ENCODE results near the gene NUP93. TPM values are rescaled to one million over a fixed set of nuclear protein-coding genes. Genes with fewer than 3 reads are reported as not detected.
"Not testable (repeated sequence)": the region's sequence is repeated elsewhere in the genome, so short reads cannot be mapped to it uniquely, and the experiment has no call there.

NUP93 gene
- total RNA-seq, 1 experiment from 2014 or later, result 102 TPM

DNA sequence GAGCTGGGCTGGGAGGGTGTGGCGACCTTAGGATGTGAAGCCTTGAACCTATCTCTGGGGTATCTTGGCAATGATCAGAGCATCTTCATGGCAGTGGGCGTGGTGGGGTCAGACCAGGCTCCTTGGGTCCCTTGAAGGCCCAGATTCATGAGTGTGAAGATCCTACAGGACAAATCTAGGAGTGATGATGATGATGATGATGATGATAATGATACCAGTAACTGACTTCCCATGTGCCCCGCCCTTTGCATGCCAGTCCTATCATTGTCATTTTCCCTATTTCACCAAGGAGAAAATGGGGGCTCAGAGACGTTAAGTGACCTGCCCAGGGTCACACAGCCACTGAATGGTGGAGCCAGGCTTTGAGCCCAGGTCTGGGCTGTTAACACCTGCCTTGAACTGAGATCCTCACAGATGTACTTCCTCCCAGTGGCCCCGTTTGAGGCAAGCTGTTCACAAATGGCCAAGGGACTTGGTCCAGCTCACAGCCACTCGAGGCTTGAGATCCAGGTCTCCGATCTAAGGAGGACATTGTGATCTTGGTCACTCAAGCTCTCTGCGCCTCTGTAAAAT lies 148.4 kb downstream of the NUP93 start:
- Histone ChIP-seq H3K4me1 (replicated peaks) (no peaks in the 10 kb centered on the region), H3K9me3 (replicated peaks) (no peaks in the 10 kb centered on the region), H3K36me3 (no peaks in the 10 kb centered on the region)

DNA sequence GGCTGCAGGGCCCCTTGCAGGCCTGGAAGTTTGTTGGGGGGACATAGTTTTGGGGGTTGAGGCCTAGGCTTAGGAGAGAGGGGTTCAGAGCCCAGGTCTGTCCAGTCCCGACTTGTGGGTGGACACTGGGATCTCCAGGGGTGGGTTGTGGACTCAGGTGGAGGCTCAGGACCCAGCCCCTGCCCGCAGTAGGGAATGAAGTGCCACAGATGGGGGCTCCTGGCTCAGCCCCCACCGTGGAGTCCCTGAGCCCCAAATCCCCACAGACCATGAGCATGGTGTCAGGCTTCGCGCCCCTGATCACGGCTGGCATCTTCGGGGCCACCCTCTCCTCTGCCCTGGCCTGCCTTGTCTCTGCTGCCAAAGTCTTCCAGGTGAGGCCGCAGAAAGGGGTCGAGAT lies 149.3 kb downstream of the NUP93 start:
- H3K4me1 ChIP-seq (replicated peaks), result no peaks in the 10 kb centered on the region
- H3K27ac ChIP-seq, result no peak overlapping the region
- no peak overlapping the region for H3K4me3 ChIP-seq
- no peak for DNase-seq (ENCODE audit: low read depth in 1 of 2, low spot score in 2 of 2)
- H3K9me3 ChIP-seq (replicated peaks), result no peaks in the 10 kb centered on the region
- H3K27me3 ChIP-seq (replicated peaks), result no peaks in the 10 kb centered on the region
- no peaks in the 10 kb centered on the region for H3K36me3 ChIP-seq

More for the DNA sequence above, 148.4 kb downstream of the NUP93 start:
- H3K4me3 ChIP-seq, result no peak overlapping the region
- H3K27ac ChIP-seq, result no peak overlapping the region
- no peak for DNase-seq (ENCODE audit: low read depth in 1 of 2, low spot score in 2 of 2)
- no peaks in the 10 kb centered on the region for H3K27me3 ChIP-seq (replicated peaks)

- no peak overlapping the region for H3K27ac ChIP-seq
- no peaks in the 10 kb centered on the region for H3K27me3 ChIP-seq (replicated peaks)
- H3K4me1 ChIP-seq (replicated peaks), result no peaks in the 10 kb centered on the region
- no peaks in the 10 kb centered on the region for H3K36me3 ChIP-seq
- H3K4me3 ChIP-seq, result no peak overlapping the region
- DNase-seq (ENCODE audit: low read depth in 1 of 2, low spot score in 2 of 2), result no peak
- H3K9me3 ChIP-seq (replicated peaks), result no peaks in the 10 kb centered on the region
These were observed 150.2 kb downstream of the NUP93 start for GRCh38 chr16:56880176-56880575.

GRCh38 chr16:56880685-56881084 lies 150.8 kb downstream of the NUP93 start:
- Histone ChIP-seq H3K27me3 (replicated peaks) (no peaks in the 10 kb centered on the region), H3K36me3 (no peaks in the 10 kb centered on the region), H3K9me3 (replicated peaks) (no peaks in the 10 kb centered on the region), H3K4me3 (no peak overlapping the region), H3K27ac (no peak overlapping the region), H3K4me1 (replicated peaks) (no peaks in the 10 kb centered on the region)
- DNase-seq (ENCODE audit: low read depth in 1 of 2, low spot score in 2 of 2), result no peak

DNA sequence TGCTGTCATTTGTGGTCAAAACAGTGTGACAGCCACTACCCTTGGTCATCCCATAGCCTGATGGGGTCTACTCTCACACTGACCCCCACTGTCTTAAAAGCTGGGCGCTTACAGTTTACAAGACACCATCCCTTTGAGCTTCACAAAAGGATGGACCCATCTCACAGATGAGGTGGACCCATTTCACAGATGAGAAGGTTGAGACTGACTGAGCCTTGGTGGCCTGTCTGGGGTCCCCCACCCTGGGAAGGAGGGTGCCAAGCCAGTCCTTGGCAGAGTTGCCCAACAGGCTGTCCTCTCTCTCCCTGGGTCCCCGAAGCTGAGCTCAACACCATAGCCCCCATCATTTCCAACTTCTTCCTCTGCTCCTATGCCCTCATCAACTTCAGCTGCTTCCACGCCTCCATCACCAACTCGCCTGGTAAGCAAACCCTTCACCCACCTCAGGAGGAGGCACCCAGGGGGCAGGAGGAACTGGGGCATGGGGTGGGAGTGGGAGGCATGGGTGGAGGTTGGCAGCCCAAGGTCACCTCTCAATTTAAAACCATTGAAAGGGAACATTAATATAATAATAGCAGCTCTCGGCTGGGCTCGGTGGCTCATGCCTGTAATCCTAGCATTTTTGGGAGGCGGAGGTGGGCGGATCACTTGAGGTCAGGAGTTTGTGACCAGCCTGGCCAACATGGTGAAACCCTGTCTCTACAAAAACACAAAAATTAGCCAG lies 152.3 kb downstream of the NUP93 start:
- H3K36me3 ChIP-seq, result no peaks in the 10 kb centered on the region
- DNase-seq (ENCODE audit: low read depth in 1 of 2, low spot score in 2 of 2), result no peak
- no peaks in the 10 kb centered on the region for H3K9me3 ChIP-seq (replicated peaks)
- H3K27ac ChIP-seq, result no peak overlapping the region
- H3K27me3 ChIP-seq (replicated peaks), result no peaks in the 10 kb centered on the region
- H3K4me1 ChIP-seq (replicated peaks), result no peaks in the 10 kb centered on the region
- H3K4me3 ChIP-seq, result no peak overlapping the region

GRCh38 chr16:56883586-56883985 lies 153.7 kb downstream of the NUP93 start:
- no peak for DNase-seq (ENCODE audit: low read depth in 1 of 2, low spot score in 2 of 2)
- H3K4me3 ChIP-seq, result no peak overlapping the region
- H3K27ac ChIP-seq, result no peak overlapping the region
- H3K36me3 ChIP-seq, result no peaks in the 10 kb centered on the region
- no peaks in the 10 kb centered on the region for H3K9me3 ChIP-seq (replicated peaks)
- no peaks in the 10 kb centered on the region for H3K27me3 ChIP-seq (replicated peaks)
- no peaks in the 10 kb centered on the region for H3K4me1 ChIP-seq (replicated peaks)

DNA sequence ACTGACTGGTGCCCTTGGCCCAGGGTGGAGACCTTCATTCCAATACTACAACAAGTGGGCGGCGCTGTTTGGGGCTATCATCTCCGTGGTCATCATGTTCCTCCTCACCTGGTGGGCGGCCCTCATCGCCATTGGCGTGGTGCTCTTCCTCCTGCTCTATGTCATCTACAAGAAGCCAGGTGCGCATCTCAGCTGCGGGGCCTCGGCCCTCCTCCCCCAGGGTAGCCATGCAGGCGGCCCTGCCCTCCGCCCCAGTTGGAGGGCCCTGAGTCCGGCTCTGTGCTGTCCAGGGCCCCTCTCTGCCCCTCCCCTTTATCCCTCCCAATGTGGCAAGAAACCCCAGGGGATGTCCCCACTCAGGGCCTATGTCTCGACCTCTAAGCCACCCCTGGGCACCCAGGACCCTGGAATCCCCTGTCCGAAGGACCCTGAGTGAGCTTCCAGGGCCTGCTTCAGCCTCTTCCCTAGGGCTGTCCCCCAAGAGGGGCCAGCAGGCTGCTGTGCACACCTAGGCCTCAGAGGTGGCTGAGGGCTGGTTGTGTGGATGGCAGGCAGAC lies 154.2 kb downstream of the NUP93 start:
- Histone ChIP-seq H3K36me3 (no peaks in the 10 kb centered on the region), H3K4me3 (no peak overlapping the region), H3K27me3 (replicated peaks) (no peaks in the 10 kb centered on the region), H3K27ac (no peak overlapping the region), H3K9me3 (replicated peaks) (no peaks in the 10 kb centered on the region), H3K4me1 (replicated peaks) (no peaks in the 10 kb centered on the region)
- DNase-seq (ENCODE audit: low read depth in 1 of 2, low spot score in 2 of 2), result no peak

- H3K4me3 ChIP-seq; H3K9me3 ChIP-seq (replicated peaks); H3K27me3 ChIP-seq (replicated peaks); H3K27ac ChIP-seq; H3K36me3 ChIP-seq; H3K4me1 ChIP-seq (replicated peaks); DNase-seq (ENCODE audit: low read depth in 1 of 2, low spot score in 2 of 2): not testable (repeated sequence)
These were observed 155.0 kb downstream of the NUP93 start for GRCh38 chr16:56884929-56885328.

DNA sequence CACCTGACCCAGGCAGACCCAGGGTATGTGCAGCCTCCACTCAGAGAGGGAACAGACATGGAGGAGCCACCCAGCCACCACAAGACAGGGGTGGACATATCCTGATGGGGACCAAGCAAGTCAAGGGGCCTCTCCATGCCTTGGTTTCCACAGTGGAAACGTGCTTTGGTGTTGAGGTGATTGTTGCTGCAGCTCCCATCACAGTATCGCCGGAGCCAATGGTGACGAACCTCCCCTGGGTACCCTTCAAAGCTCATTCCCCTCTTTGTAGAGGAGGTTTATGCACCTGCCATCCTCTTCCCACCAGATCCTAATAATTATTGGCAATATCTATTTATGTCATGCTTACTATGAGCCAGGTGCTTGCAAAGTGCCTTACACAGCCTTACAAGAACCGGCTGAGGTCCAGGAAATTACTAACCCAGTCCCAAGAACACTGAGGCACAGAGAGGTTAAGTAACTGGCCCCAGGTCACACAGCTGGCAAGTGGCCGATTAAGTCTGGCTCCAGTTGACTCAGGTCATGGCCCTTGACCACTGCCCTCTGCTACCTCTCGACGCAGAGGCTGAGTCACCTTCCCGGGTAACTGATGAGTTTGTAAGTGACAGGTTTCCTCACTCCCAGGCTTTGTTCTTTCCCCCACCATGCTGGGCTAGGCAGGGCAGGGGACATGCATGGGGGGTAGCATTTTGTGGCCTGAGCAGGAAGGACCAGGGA lies 155.7 kb downstream of the NUP93 start:
- Histone ChIP-seq H3K27me3 (replicated peaks) (no peaks in the 10 kb centered on the region), H3K36me3 (no peaks in the 10 kb centered on the region), H3K4me3 (no peak overlapping the region), H3K4me1 (replicated peaks) (no peaks in the 10 kb centered on the region), H3K9me3 (replicated peaks) (no peaks in the 10 kb centered on the region), H3K27ac (no peak overlapping the region)
- DNase-seq (ENCODE audit: low read depth in 1 of 2, low spot score in 2 of 2), result no peak

DNA sequence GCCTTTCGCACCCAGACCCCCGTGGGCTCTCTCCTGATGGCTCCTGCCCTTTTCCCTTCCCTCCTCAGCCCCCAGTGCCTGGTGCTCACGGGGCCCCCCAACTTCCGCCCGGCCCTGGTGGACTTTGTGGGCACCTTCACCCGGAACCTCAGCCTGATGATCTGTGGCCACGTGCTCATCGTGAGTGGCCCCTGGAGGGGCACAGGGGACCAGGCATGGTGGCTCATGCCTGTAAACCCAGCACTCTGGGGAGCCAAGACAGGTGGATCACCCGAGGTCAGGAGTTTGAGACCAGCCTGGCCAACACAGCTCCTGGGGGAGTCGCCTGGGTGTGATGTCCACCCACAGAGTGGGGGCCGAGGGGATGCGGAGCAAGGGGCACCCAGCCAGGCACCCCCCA lies 156.4 kb downstream of the NUP93 start:
- Histone ChIP-seq H3K27me3 (replicated peaks) (no peaks in the 10 kb centered on the region), H3K36me3 (no peaks in the 10 kb centered on the region), H3K4me1 (replicated peaks) (no peaks in the 10 kb centered on the region), H3K9me3 (replicated peaks) (no peaks in the 10 kb centered on the region), H3K27ac (no peak overlapping the region), H3K4me3 (no peak overlapping the region)
- no peak for DNase-seq (ENCODE audit: low read depth in 1 of 2, low spot score in 2 of 2)

DNA sequence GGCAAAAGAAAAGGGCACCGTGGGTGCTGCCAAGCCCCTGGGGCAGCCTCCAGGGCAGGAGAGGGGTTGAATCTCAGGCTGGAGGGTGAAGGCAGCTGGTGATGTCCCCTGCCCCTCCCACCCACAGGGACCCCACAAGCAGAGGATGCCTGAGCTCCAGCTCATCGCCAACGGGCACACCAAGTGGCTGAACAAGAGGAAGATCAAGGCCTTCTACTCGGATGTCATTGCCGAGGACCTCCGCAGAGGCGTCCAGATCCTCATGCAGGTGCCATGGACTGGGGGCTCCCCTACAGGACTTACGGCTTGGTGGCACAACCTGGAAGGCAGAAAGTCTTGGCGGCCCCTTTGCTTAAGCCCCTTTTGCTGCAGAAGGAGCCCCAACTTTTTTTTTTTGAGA lies 156.9 kb downstream of the NUP93 start:
- Histone ChIP-seq H3K36me3 (no peaks in the 10 kb centered on the region), H3K4me1 (replicated peaks) (no peaks in the 10 kb centered on the region), H3K4me3 (no peak overlapping the region), H3K27ac (no peak overlapping the region), H3K9me3 (replicated peaks) (no peaks in the 10 kb centered on the region), H3K27me3 (replicated peaks) (no peaks in the 10 kb centered on the region)
- no peak for DNase-seq (ENCODE audit: low read depth in 1 of 2, low spot score in 2 of 2)

DNA sequence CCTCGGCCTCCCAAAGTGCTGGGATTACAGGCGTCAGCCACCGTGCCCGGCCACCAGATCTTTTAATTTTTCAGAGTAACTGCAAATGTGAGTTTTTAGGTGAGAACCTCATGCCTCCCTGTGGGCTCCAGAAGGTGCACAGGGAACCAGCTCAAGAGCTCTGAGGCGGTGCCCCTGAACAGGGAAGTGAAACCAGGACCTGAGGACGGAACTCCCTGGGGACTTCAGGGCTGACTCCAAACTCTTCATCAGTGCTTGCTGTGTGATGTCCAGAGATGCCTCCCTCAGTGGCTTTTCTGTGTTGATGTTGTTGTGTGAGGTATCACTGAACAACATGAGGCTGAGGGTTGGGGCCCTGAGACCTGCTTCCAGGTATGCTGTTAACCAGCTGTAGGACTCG lies 158.9 kb downstream of the NUP93 start:
- no peaks in the 10 kb centered on the region for H3K9me3 ChIP-seq (replicated peaks)
- no peak for DNase-seq (ENCODE audit: low read depth in 1 of 2, low spot score in 2 of 2)
- no peak overlapping the region for H3K4me3 ChIP-seq
- no peaks in the 10 kb centered on the region for H3K4me1 ChIP-seq (replicated peaks)
- H3K27me3 ChIP-seq (replicated peaks), result no peaks in the 10 kb centered on the region
- no peaks in the 10 kb centered on the region for H3K36me3 ChIP-seq
- no peak overlapping the region for H3K27ac ChIP-seq

- DNase-seq (ENCODE audit: low read depth in 1 of 2, low spot score in 2 of 2), result no peak
- H3K9me3 ChIP-seq (replicated peaks), result no peaks in the 10 kb centered on the region
- H3K27me3 ChIP-seq (replicated peaks), result no peaks in the 10 kb centered on the region
- H3K36me3 ChIP-seq, result no peaks in the 10 kb centered on the region
- H3K4me3 ChIP-seq, result no peak overlapping the region
- no peaks in the 10 kb centered on the region for H3K4me1 ChIP-seq (replicated peaks)
- no peak overlapping the region for H3K27ac ChIP-seq
These were observed 159.3 kb downstream of the NUP93 start for GRCh38 chr16:56889206-56889605.

- H3K4me3 ChIP-seq, result no peak overlapping the region
- H3K36me3 ChIP-seq, result no peaks in the 10 kb centered on the region
- H3K4me1 ChIP-seq (replicated peaks), result no peaks in the 10 kb centered on the region
- no peaks in the 10 kb centered on the region for H3K9me3 ChIP-seq (replicated peaks)
- H3K27ac ChIP-seq, result no peak overlapping the region
- H3K27me3 ChIP-seq (replicated peaks), result no peaks in the 10 kb centered on the region
- DNase-seq (ENCODE audit: low read depth in 1 of 2, low spot score in 2 of 2), result no peak
These were observed 161.8 kb downstream of the NUP93 start for GRCh38 chr16:56891685-56892084.

Data from SJSA1 (cell line).